DND-41 (cell line): Measurements from ENCODE around the gene KREMEN2.

Source experiments
- ATAC-seq: fragments of 200-7000 bp; cut with Tn5 transposase; 3 replicates; pipeline ENCODE4 v1.9.1; 2021; ENCODE audit warnings: low read depth; ENCODE audit not compliant: insufficient read depth
- DNase-seq: peaks from one replicate; pipeline ENCODE4 v3.0.0-alpha.2; 2020
- H2AFZ ChIP-seq: 2 replicates; pipeline ENCODE4 v1.6.0; 2012; ENCODE audit warnings: low read depth, low read length
- H3K27ac ChIP-seq: 2 replicates; pipeline ENCODE4 v1.5.1; 2012; ENCODE audit warnings: low read length, inconsistent platforms
- H3K27me3 ChIP-seq: fragments of 200-600 bp; sonication (generic); 2 replicates; pipeline ENCODE4 v1.6.0; 2012; ENCODE audit warnings: low read length, mild to moderate bottlenecking, inconsistent platforms; ENCODE audit not compliant: insufficient read depth, poor library complexity
- H3K36me3 ChIP-seq: 2 replicates; pipeline ENCODE4 v1.5.1; 2012; ENCODE audit warnings: low read length, inconsistent platforms; ENCODE audit not compliant: insufficient read depth
- H3K4me1 ChIP-seq: 2 replicates; pipeline ENCODE4 v1.5.1; 2012; ENCODE audit warnings: mild to moderate bottlenecking, low read length; ENCODE audit not compliant: insufficient read depth
- H3K4me2 ChIP-seq: 2 replicates; pipeline ENCODE4 v1.6.0; 2012; ENCODE audit warnings: mild to moderate bottlenecking, moderate library complexity, low read length, inconsistent platforms; ENCODE audit not compliant: insufficient read depth
- H3K4me3 ChIP-seq, 2 experiments: fragments of 200-600 bp in 1 of 2; shearing (Covaris generic) in 1 of 2; 2 replicates each; pipeline ENCODE4 v1.5.1; 2012 to 2016; ENCODE audit warnings: inconsistent platforms in 2 of 2, low read length in 2 of 2, mild to moderate bottlenecking in 2 of 2, low read depth in 1 of 2, moderate library complexity in 1 of 2
- H3K79me2 ChIP-seq: 2 replicates; pipeline ENCODE4 v1.6.0; 2012; ENCODE audit warnings: low read length, inconsistent platforms; ENCODE audit not compliant: insufficient read depth
- H3K9ac ChIP-seq: 2 replicates; pipeline ENCODE4 v1.6.0; 2012; ENCODE audit warnings: low read depth, mild to moderate bottlenecking, inconsistent platforms, low read length, moderate library complexity
- H3K9me3 ChIP-seq: 2 replicates; pipeline ENCODE4 v1.5.1; 2012; ENCODE audit warnings: low read length, moderate library complexity, mild to moderate bottlenecking, inconsistent platforms; ENCODE audit not compliant: insufficient read depth, severe bottlenecking
- H4K20me1 ChIP-seq: 2 replicates; pipeline ENCODE4 v1.6.0; 2012; ENCODE audit warnings: low read length; ENCODE audit not compliant: insufficient read depth
- CTCF ChIP-seq: IDR thresholded peaks from 2 replicates; pipeline ENCODE4 v1.5.1; 2012; ENCODE audit warnings: borderline replicate concordance, low read length, moderate library complexity, mild to moderate bottlenecking; ENCODE audit not compliant: poor library complexity, severe bottlenecking; ENCODE audit errors: extremely low read depth
- EZH2 ChIP-seq: IDR thresholded peaks from 3 replicates; pipeline ENCODE4 v1.6.1; 2012; ENCODE audit warnings: borderline replicate concordance, low read depth, mild to moderate bottlenecking, moderate library complexity, low read length, inconsistent platforms; ENCODE audit not compliant: severe bottlenecking

KREMEN2 gene

GRCh38 chr16:3012828-3013420 lies 48.8 kb downstream of the KREMEN2 start, which contains the start of gene CLDN9:
CLDN9 (plus strand) TSS chr16:3012923; CDS start chr16:3013363, 440 bp downstream.
- Histone ChIP-seq H3K9ac (no peak within 1 kb of the TSS), H3K4me2 (no peak within 1 kb of the TSS), H3K27me3 (no peaks in the 10 kb centered on the region), H3K79me2 (no peaks in the 10 kb centered on the region), H3K4me1 (peaks cover 14% of the 10 kb centered on the region), H3K27ac (no peak within 1 kb of the TSS), H4K20me1 (no peaks in the 10 kb centered on the region; the same call in 1 of the 2 replicates), H3K36me3 (no peaks in the 10 kb centered on the region), H2AFZ (no peak within 1 kb of the TSS), H3K9me3 (no peaks in the 10 kb centered on the region), H3K4me3 (no peak within 1 kb of the TSS)
- DNase-seq = no peak
- TF ChIP-seq CTCF (no peak), EZH2 (no peak)
- no peak for ATAC-seq

GRCh38 chr16:3013491-3013951 lies 49.4 kb downstream of the KREMEN2 start:
- DNase-seq (no peak), ATAC-seq (no peak; the same call in 2 of the 3 replicates)
- Histone ChIP-seq H3K27ac (no peak overlapping the region), H4K20me1 (no peaks in the 10 kb centered on the region; the same call in 1 of the 2 replicates), H3K4me2 (no peak overlapping the region), H3K4me3 (no peak overlapping the region), H3K79me2 (no peaks in the 10 kb centered on the region), H3K4me1 (peaks cover 8% of the 10 kb centered on the region), H3K27me3 (no peaks in the 10 kb centered on the region), H3K36me3 (no peaks in the 10 kb centered on the region), H3K9me3 (no peaks in the 10 kb centered on the region), H3K9ac (no peak overlapping the region), H2AFZ (no peak overlapping the region)
- no peak for TF ChIP-seq EZH2
- TF ChIP-seq CTCF = no peak

- Histone ChIP-seq H3K9me3 (no peaks in the 10 kb centered on the region), H3K4me1 (peaks cover 2% of the 10 kb centered on the region; the same call in 1 of the 2 replicates), H3K9ac (no peak overlapping the region), H3K79me2 (no peaks in the 10 kb centered on the region), H3K27ac (no peak overlapping the region), H3K36me3 (no peaks in the 10 kb centered on the region), H2AFZ (no peak overlapping the region), H3K4me2 (no peak overlapping the region), H3K27me3 (no peaks in the 10 kb centered on the region), H4K20me1 (no peaks in the 10 kb centered on the region; the same call in 1 of the 2 replicates), H3K4me3 (no peak overlapping the region)
- ATAC-seq = no peak
- DNase-seq = no peak
- TF ChIP-seq CTCF (no peak), EZH2 (no peak)
Measured at GRCh38 chr16:3013998-3014690, 50.1 kb downstream of the KREMEN2 start.
